Thyroid gland (tissue), 4 donors: ENCODE data around the gene RHOC. TPM values are rescaled to one million over a fixed set of nuclear protein-coding genes. Genes with fewer than 3 reads are reported as not detected.

ENCODE experiments used
- DNase-seq, 2 donors: peaks; one replicate each; pipeline ENCODE4 v3.0.0-alpha.2; 2019
- H3K27ac ChIP-seq, 3 donors: fragments of 200-600 bp; sonication (generic); 1 replicate in 2 of 3; 2 replicates in 1 of 3; pipeline ENCODE4 v1.5.1; 2016 to 2019; ENCODE audit warnings: mild to moderate bottlenecking in 1 of 3, moderate library complexity in 1 of 3
- H3K27me3 ChIP-seq: fragments of 200-600 bp; sonication (generic); one replicate; pipeline ENCODE4 v1.5.1; 2019
- H3K36me3 ChIP-seq, 2 donors: fragments of 200-600 bp; sonication (generic); one replicate each; pipeline ENCODE4 v1.5.1; 2016 to 2019
- H3K4me1 ChIP-seq, 2 donors: fragments of 200-600 bp; sonication (generic); one replicate each; pipeline ENCODE4 v1.5.1; 2017 to 2019
- H3K4me3 ChIP-seq, 3 donors: fragments of 200-600 bp; sonication (generic); replicated peaks in 1 of 3; 1 replicate in 2 of 3; 2 replicates in 1 of 3; pipeline ENCODE4 v1.5.1; 2016; ENCODE audit warnings: mild to moderate bottlenecking in 1 of 3
- H3K9me3 ChIP-seq: fragments of 200-600 bp; sonication (generic); one replicate; pipeline ENCODE4 v1.5.1; 2017
- CTCF ChIP-seq, 6 experiments: fragments of 200-600 bp in 3 of 6; fragments of 450-650 bp in 3 of 6; sonication (generic) in 3 of 6; IDR thresholded peaks; one replicate each; pipeline ENCODE4 v1.5.1; 2016 to 2019; ENCODE audit warnings: antibody characterized with exemption in 6 of 6, mild to moderate bottlenecking in 2 of 6, inconsistent platforms in 1 of 6, moderate library complexity in 1 of 6
- POLR2A ChIP-seq, 2 donors: fragments of 450-650 bp; IDR thresholded peaks; one replicate each; pipeline ENCODE4 v1.6.1; 2017; ENCODE audit warnings: antibody characterized with exemption in 2 of 2, mild to moderate bottlenecking in 2 of 2, moderate library complexity in 1 of 2
- WGBS, 2 donors: methylation state at CpG; one replicate each; pipeline ENCODE4 v1.1.5; 2017; 5-methylcytosine and 5-hydroxymethylcytosine counted together
- intact Hi-C: fragments of 100-400 bp; cut with DNase I; formaldehyde crosslinking; loops from one replicate; pipeline ENCODE4 v1.15.1; 2023
- total RNA-seq, 4 donors: library from RNA; depleted of rRNA; stranded (reverse); fragments of >200 nt; gene quantifications; one replicate each; pipeline ENCODE4 v1.2.3, GENCODE V29; 2016

RHOC gene
- total RNA-seq, 4 donors from 2014 or later: 125 to 188 (median 175) TPM

- peaks cover 15 to 29% of the 10 kb centered on the region in 2 donors for H3K4me1 ChIP-seq
- peak overlapping the region; percentile 92 to 97 (median 95) for H3K27ac ChIP-seq
- intact Hi-C loops: loop anchor here (5.0 to 10.0 kb wide), 3 partner anchors 203 to 315 kb away; partner anchors contain the start of gene WNT2B
- WGBS, 2 donors: 11 to 13% methylated on average over 25 to 26 of the region's 42 CpGs
- H3K4me3 ChIP-seq: peak overlapping the region; percentile 18 to 99 (median 87)
- no peaks in the 10 kb centered on the region for H3K27me3 ChIP-seq
- peak; percentile 90 for DNase-seq
- no peaks in the 10 kb centered on the region for H3K9me3 ChIP-seq
- TF ChIP-seq POLR2A (IDR thresholded peaks at IDR 0.05) (no peak), CTCF (IDR thresholded peaks at IDR 0.05) (peak; percentile 78 to 95 (median 90))
- peaks cover under 1 to 2% of the 10 kb centered on the region in 2 donors for H3K36me3 ChIP-seq
Measured at GRCh38 chr1:112707221-112708001, 484 bp upstream of the RHOC start.

DNA sequence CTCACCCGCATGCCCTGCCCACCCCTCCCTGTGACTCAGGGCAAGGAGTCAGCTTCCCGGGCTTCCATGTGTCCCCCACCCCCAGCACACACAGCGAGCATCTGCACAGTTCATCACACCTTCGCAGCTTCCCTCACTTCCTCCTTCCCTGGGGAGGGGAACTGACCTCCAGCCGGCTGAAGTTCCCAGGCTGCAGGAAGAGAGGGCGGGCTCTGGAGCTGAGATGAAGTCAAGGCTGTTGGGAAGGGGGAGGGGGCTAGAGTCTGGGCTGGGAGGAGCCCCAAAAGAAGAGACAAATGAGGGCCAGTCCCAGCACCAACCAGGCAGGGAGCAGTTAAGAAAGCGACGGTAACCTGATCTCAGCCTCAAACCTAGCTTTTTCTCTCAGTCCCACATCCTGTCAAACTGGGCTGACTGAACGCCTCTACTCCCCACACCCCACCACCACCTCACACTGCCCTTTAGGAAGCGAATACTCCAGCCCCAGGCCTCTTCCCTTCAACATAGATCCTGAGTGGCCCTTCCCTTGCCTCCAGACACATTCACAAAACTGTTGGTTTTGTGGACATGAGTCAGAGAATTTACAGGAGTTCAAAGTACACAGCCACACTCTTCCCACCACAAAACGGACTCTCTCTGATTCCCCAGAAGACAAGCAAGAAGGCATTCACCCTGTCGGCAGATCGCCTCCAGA is 1.8 kb downstream of the RHOC start:
- no peaks in the 10 kb centered on the region for H3K9me3 ChIP-seq
- H3K36me3 ChIP-seq: peaks cover 3 to 4% of the 10 kb centered on the region in 2 donors
- H3K27ac ChIP-seq: peak overlapping the region; percentile 75 to 97 (median 95)
- WGBS, 2 donors: 3 to 5% methylated on average over 13 of the region's 13 CpGs
- intact Hi-C loops: loop anchor here (5.0 to 10.0 kb wide), 3 partner anchors 200 to 313 kb away; partner anchors contain the start of gene WNT2B
- TF ChIP-seq POLR2A (IDR thresholded peaks at IDR 0.05) (peak in 1 of 2 donors; percentile 90), CTCF (IDR thresholded peaks at IDR 0.05) (peak in 1 of 6 experiments; percentile 14)
- peaks cover 28 to 49% of the 10 kb centered on the region in 2 donors for H3K4me1 ChIP-seq
- peak overlapping the region in 1 of 3 donors; percentile 99 for H3K4me3 ChIP-seq
- DNase-seq: peak; percentile 93 to 95
- H3K27me3 ChIP-seq: no peaks in the 10 kb centered on the region

GRCh38 chr1:112704391-112704933 is 2.5 kb downstream of the RHOC start:
- TF ChIP-seq CTCF (IDR thresholded peaks at IDR 0.05): no peak
- TF ChIP-seq POLR2A (IDR thresholded peaks at IDR 0.05): no peak
- Histone ChIP-seq H3K4me3 (peak overlapping the region in 1 of 3 donors; percentile 99), H3K36me3 (peaks cover 3 to 4% of the 10 kb centered on the region in 2 donors), H3K9me3 (no peaks in the 10 kb centered on the region), H3K27ac (peak overlapping the region; percentile 75 to 97 (median 95)), H3K27me3 (no peaks in the 10 kb centered on the region), H3K4me1 (peaks cover 31 to 55% of the 10 kb centered on the region in 2 donors)
- intact Hi-C loops: loop anchor here (10.0 kb wide), 2 partner anchors 200 to 240 kb away; partner anchors contain the start of gene WNT2B
- peak in 1 of 2 donors; percentile 28 for DNase-seq
- WGBS, 2 donors: 39 to 46% methylated on average over 5 to 7 of the region's 7 CpGs

- Histone ChIP-seq H3K27me3 (no peaks in the 10 kb centered on the region), H3K27ac (peak overlapping the region in 2 of 3 donors; percentile 95 to 97), H3K4me1 (peaks cover 31 to 63% of the 10 kb centered on the region in 2 donors), H3K36me3 (peaks cover 3 to 4% of the 10 kb centered on the region in 2 donors), H3K4me3 (no peak overlapping the region), H3K9me3 (no peaks in the 10 kb centered on the region)
- intact Hi-C loops: loop anchor here (10.0 kb wide), 2 partner anchors 199 to 239 kb away; partner anchors contain the start of gene WNT2B
- DNase-seq: no peak
- no peak for TF ChIP-seq CTCF (IDR thresholded peaks at IDR 0.05)
- no peak for TF ChIP-seq POLR2A (IDR thresholded peaks at IDR 0.05)
- WGBS, 2 donors: 79 to 82% methylated on average over 8 of the region's 8 CpGs
Measured at GRCh38 chr1:112703706-112704105, 3.2 kb downstream of the RHOC start.
